ENCODE data around the gene GSC. TPM values are rescaled to one million over a fixed set of nuclear protein-coding genes. Genes with fewer than 3 reads are reported as not detected.
"Not testable (repeated sequence)": the region's sequence is repeated elsewhere in the genome, so short reads cannot be mapped to it uniquely, and the experiment has no call there.

The GSC gene
- total RNA-seq, 1 experiment from 2014 or later: not detected

- no peaks in the 10 kb centered on the region for H4K20me1 ChIP-seq (ENCODE audit: low read length)
- no peaks in the 10 kb centered on the region for H3K4me1 ChIP-seq (ENCODE audit: insufficient read depth, low read length)
- BruUV-seq (replicated peaks): no TSS peak
- POLR2A ChIA-PET (ENCODE audit: unreplicated experiment): no interaction called here
- no peak overlapping the region for H2AFZ ChIP-seq (ENCODE audit: low read length)
- CTCF ChIA-PET: no interaction called here
- H3K4me3 ChIP-seq (ENCODE audit: low read length): no peak overlapping the region
- ATAC-seq: no peak
- no peaks in the 10 kb centered on the region for H3K36me3 ChIP-seq (ENCODE audit: low read depth, low read length)
- H3K27ac ChIP-seq (ENCODE audit: low read length): no peak overlapping the region
- no peak overlapping the region for H3K4me2 ChIP-seq (ENCODE audit: low read length)
- H3K9me3 ChIP-seq (ENCODE audit: low read length): no peaks in the 10 kb centered on the region
- no peaks in the 10 kb centered on the region for H3K9me2 ChIP-seq (replicated peaks; ENCODE audit: low read length)
- no peaks in the 10 kb centered on the region for H3F3A ChIP-seq (ENCODE audit: low read length, unreplicated experiment)
- TF ChIP-seq EZH2 (IDR thresholded peaks at IDR 0.05; ENCODE audit: low read length, unreplicated experiment): no peak
- TF ChIP-seq, protein P1, sequence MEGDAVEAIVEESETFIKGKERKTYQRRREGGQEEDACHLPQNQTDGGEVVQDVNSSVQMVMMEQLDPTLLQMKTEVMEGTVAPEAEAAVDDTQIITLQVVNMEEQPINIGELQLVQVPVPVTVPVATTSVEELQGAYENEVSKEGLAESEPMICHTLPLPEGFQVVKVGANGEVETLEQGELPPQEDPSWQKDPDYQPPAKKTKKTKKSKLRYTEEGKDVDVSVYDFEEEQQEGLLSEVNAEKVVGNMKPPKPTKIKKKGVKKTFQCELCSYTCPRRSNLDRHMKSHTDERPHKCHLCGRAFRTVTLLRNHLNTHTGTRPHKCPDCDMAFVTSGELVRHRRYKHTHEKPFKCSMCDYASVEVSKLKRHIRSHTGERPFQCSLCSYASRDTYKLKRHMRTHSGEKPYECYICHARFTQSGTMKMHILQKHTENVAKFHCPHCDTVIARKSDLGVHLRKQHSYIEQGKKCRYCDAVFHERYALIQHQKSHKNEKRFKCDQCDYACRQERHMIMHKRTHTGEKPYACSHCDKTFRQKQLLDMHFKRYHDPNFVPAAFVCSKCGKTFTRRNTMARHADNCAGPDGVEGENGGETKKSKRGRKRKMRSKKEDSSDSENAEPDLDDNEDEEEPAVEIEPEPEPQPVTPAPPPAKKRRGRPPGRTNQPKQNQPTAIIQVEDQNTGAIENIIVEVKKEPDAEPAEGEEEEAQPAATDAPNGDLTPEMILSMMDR (conservative IDR thresholded peaks at IDR 0.05; ENCODE audit: low read depth, low read length): no peak
- no peak for TF ChIP-seq EZH2phosphoT487 (IDR thresholded peaks at IDR 0.05; ENCODE audit: borderline replicate concordance, low read length)
- no peaks in the 10 kb centered on the region for H3K27me3 ChIP-seq (ENCODE audit: low read length)
- no peak overlapping the region for H3K9ac ChIP-seq (ENCODE audit: low read length)
- H3K79me2 ChIP-seq (ENCODE audit: low read length): no peaks in the 10 kb centered on the region
- intact Hi-C loops (cut with micrococcal nuclease): no loop called here
- DNase-seq: no peak
Observed at GRCh38 chr14:94816113-94816512, 46.2 kb upstream of the GSC start.

DNA sequence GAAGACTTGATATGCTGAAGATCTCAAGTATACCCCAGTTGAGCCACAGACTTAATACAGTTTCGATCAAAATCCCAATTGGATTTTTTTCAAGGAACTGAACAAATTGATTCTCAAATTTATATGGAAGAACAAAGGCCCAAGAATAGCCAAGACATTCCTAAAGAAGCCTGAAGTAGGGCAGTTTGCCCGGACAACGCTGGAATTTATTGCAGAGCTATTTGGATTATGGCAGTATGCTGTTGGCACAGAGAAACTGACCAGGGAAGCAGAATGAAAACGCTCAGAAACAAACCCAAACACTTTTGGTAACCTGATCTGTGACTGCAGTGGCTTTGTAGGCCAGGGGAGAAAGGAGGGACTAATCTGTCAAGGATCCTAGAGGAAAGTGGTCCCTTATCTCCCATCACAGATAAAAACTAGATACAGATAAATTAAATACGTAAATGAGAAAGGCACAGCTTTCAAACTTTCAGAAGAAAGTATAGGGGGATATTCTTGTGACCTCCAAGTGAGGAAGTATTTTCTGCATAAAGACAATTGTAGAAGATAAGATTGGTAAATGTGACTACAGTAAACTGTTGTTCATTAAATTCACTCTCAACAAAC lies 35.9 kb upstream of the GSC start:
- Histone ChIP-seq H3K27me3 (ENCODE audit: low read length) (peaks cover 19% of the 10 kb centered on the region; the same call in 1 of the 2 replicates), H3K4me3 (ENCODE audit: low read length) (no peak overlapping the region), H3K4me2 (ENCODE audit: low read length) (no peak overlapping the region), H3F3A (ENCODE audit: low read length, unreplicated experiment) (no peaks in the 10 kb centered on the region), H3K9me3 (ENCODE audit: low read length) (no peaks in the 10 kb centered on the region), H4K20me1 (ENCODE audit: low read length) (no peaks in the 10 kb centered on the region), H3K4me1 (ENCODE audit: insufficient read depth, low read length) (no peaks in the 10 kb centered on the region), H3K27ac (ENCODE audit: low read length) (no peak overlapping the region), H3K36me3 (ENCODE audit: low read depth, low read length) (no peaks in the 10 kb centered on the region), H3K9ac (ENCODE audit: low read length) (no peak overlapping the region), H2AFZ (ENCODE audit: low read length) (no peak overlapping the region), H3K9me2 (replicated peaks; ENCODE audit: low read length) (no peaks in the 10 kb centered on the region), H3K79me2 (ENCODE audit: low read length) (no peaks in the 10 kb centered on the region)
- no TSS peak for BruUV-seq (replicated peaks)
- intact Hi-C loops (cut with micrococcal nuclease): no loop called here
- TF ChIP-seq, protein P1 (conservative IDR thresholded peaks at IDR 0.05; ENCODE audit: low read depth, low read length): no peak
- TF ChIP-seq EZH2 (IDR thresholded peaks at IDR 0.05; ENCODE audit: low read length, unreplicated experiment) (no peak), EZH2phosphoT487 (IDR thresholded peaks at IDR 0.05; ENCODE audit: borderline replicate concordance, low read length) (no peak)
- ChIA-PET POLR2A (ENCODE audit: unreplicated experiment) (no interaction called here), CTCF (no interaction called here)
- DNase-seq: no peak
- no peak for ATAC-seq

- H3K79me2 ChIP-seq (ENCODE audit: low read length): no peaks in the 10 kb centered on the region
- CTCF ChIA-PET: no interaction called here
- no peaks in the 10 kb centered on the region for H3K9me2 ChIP-seq (replicated peaks; ENCODE audit: low read length)
- POLR2A ChIA-PET (ENCODE audit: unreplicated experiment): no interaction called here
- no peak overlapping the region for H3K4me3 ChIP-seq (ENCODE audit: low read length)
- no peak overlapping the region for H3K27ac ChIP-seq (ENCODE audit: low read length)
- H3K4me1 ChIP-seq (ENCODE audit: insufficient read depth, low read length): no peaks in the 10 kb centered on the region
- no peak overlapping the region for H3K9ac ChIP-seq (ENCODE audit: low read length)
- H3K9me3 ChIP-seq (ENCODE audit: low read length): no peaks in the 10 kb centered on the region
- DNase-seq: no peak
- no peaks in the 10 kb centered on the region for H3K36me3 ChIP-seq (ENCODE audit: low read depth, low read length)
- intact Hi-C loops (cut with micrococcal nuclease): no loop called here
- ATAC-seq: no peak
- TF ChIP-seq EZH2phosphoT487 (IDR thresholded peaks at IDR 0.05; ENCODE audit: borderline replicate concordance, low read length): no peak
- TF ChIP-seq, protein P1 (conservative IDR thresholded peaks at IDR 0.05; ENCODE audit: low read depth, low read length): no peak
- no peak for TF ChIP-seq EZH2 (IDR thresholded peaks at IDR 0.05; ENCODE audit: low read length, unreplicated experiment)
- H3K4me2 ChIP-seq (ENCODE audit: low read length): no peak overlapping the region
- BruUV-seq (replicated peaks): no TSS peak
- H3K27me3 ChIP-seq (ENCODE audit: low read length): peaks cover 13% of the 10 kb centered on the region; the same call in 1 of the 2 replicates
- H2AFZ ChIP-seq (ENCODE audit: low read length): no peak overlapping the region
- H4K20me1 ChIP-seq (ENCODE audit: low read length): no peaks in the 10 kb centered on the region
- H3F3A ChIP-seq (ENCODE audit: low read length, unreplicated experiment): no peaks in the 10 kb centered on the region
Observed at GRCh38 chr14:94801225-94801624, 31.3 kb upstream of the GSC start.

DNA sequence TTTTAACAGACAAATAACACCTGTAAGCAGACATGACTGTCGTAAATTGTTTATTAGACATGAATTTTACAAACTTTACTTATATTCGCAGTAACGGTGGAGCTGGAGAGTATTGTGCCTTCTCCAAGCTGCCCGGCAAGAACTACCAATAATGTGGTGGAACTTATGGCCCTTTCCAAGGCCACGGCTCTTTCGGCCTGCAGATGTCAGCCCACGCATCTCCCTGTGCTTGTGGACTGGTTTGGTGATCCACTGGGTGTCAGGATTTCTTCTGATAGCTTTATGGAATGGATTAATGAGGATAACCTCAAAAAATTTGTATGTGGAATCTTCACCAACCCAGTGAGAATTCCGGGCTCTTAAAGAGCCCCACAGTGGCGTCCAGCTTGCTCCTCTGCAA lies 30.9 kb upstream of the GSC start:
- H3K4me3 ChIP-seq (ENCODE audit: low read length); BruUV-seq (replicated peaks); H3F3A ChIP-seq (ENCODE audit: low read length, unreplicated experiment); CTCF ChIA-PET; H3K9me3 ChIP-seq (ENCODE audit: low read length); H3K4me2 ChIP-seq (ENCODE audit: low read length); H3K9ac ChIP-seq (ENCODE audit: low read length); H3K36me3 ChIP-seq (ENCODE audit: low read depth, low read length); H3K4me1 ChIP-seq (ENCODE audit: insufficient read depth, low read length); POLR2A ChIA-PET (ENCODE audit: unreplicated experiment); H2AFZ ChIP-seq (ENCODE audit: low read length); DNase-seq; H3K27me3 ChIP-seq (ENCODE audit: low read length); H3K9me2 ChIP-seq (replicated peaks; ENCODE audit: low read length); H3K79me2 ChIP-seq (ENCODE audit: low read length); intact Hi-C loops (cut with micrococcal nuclease); H4K20me1 ChIP-seq (ENCODE audit: low read length); ATAC-seq; H3K27ac ChIP-seq (ENCODE audit: low read length): not testable (repeated sequence)

All from PC-3 (cell line).